Erythroblast (primary cell): Measurements from ENCODE around the gene TJAP1.

ENCODE experiments used
- GATA1 ChIP-seq: IDR thresholded peaks from 2 replicates; pipeline ENCODE4 v1.6.1; 2011; ENCODE audit warnings: low read depth, mild to moderate bottlenecking, control low read depth, low read length, moderate library complexity
- POLR2A ChIP-seq: IDR thresholded peaks from 2 replicates; pipeline ENCODE4 v1.6.1; 2011; ENCODE audit warnings: mild to moderate bottlenecking, low read length

DNA sequence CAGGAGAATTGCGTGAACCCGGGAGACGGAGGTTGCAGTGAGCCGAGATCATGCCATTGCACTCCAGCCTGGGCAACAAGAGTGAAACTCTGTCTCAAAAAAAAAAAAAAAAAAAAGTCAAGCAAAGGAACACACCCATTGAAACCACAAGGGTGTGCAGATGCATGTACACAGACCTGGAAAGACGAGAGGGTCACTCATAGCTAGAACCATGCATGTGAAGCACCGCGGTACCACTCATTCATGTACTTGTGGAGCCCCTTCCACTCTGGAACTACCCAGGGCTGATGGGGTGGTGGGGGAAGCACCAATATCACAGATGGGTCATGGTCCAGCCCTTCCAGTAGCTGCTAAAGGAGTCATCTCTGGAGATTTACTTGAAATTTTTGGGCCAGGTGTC lies 7.4 kb upstream of the TJAP1 start:
- no peak for TF ChIP-seq POLR2A
- TF ChIP-seq GATA1: no peak
